ENCODE measurements around the gene ACAD8. TPM values are rescaled to one million over a fixed set of nuclear protein-coding genes. Genes with fewer than 3 reads are reported as not detected.

Gene ACAD8
- 22.3 TPM for polyA plus RNA-seq (2012; ENCODE audit: missing spikeins)

GRCh38 chr11:134253188-134253993, at the start of gene ACAD8, which contains the start of gene THYN1:
Gene ACAD8 (plus strand): TSS chr11:134253568. CDS start chr11:134253601, 33 bp downstream.
Gene THYN1 (minus strand): TSS chr11:134253352. CDS start chr11:134252882, 470 bp downstream.
- TF ChIP-seq POLR2A (IDR thresholded peaks at IDR 0.05; ENCODE audit: low read depth, low read length) (peak; percentile 79; the same call in 1 of the 2 replicates), POLR2AphosphoS5 (IDR thresholded peaks at IDR 0.05; ENCODE audit: low read depth, low read length) (peak; percentile 70; the same call in 1 of the 2 replicates), TAF1 (IDR thresholded peaks at IDR 0.05; ENCODE audit: borderline replicate concordance, low read depth, low read length) (peak; percentile 43)
- peak; percentile 98 for FAIRE-seq

GRCh38 chr11:134205729-134206128, 47.6 kb upstream of the ACAD8 start:
- no peak for TF ChIP-seq POLR2AphosphoS5 (IDR thresholded peaks at IDR 0.05; ENCODE audit: low read depth, low read length)
- TF ChIP-seq POLR2A (IDR thresholded peaks at IDR 0.05; ENCODE audit: low read depth, low read length), result no peak
- TF ChIP-seq TAF1 (IDR thresholded peaks at IDR 0.05; ENCODE audit: borderline replicate concordance, low read depth, low read length), result no peak
- DNase-seq (ENCODE audit: insufficient read length) (no peak), FAIRE-seq (no peak)

More at GRCh38 chr11:134253188-134253993, at the start of gene ACAD8, which contains the start of gene THYN1:
- peak; percentile 96 for DNase-seq (ENCODE audit: insufficient read length)

- no peak for TF ChIP-seq TAF1 (IDR thresholded peaks at IDR 0.05; ENCODE audit: borderline replicate concordance, low read depth, low read length)
- TF ChIP-seq POLR2A (IDR thresholded peaks at IDR 0.05; ENCODE audit: low read depth, low read length), result no peak
- no peak for TF ChIP-seq POLR2AphosphoS5 (IDR thresholded peaks at IDR 0.05; ENCODE audit: low read depth, low read length)
- FAIRE-seq (no peak), DNase-seq (ENCODE audit: insufficient read length) (no peak)
Observed at GRCh38 chr11:134206185-134206584, 47.2 kb upstream of the ACAD8 start.

GRCh38 chr11:134207538-134208239, 45.7 kb upstream of the ACAD8 start:
- DNase-seq (ENCODE audit: insufficient read length) (no peak), FAIRE-seq (peak; percentile 44)
- TF ChIP-seq POLR2A (IDR thresholded peaks at IDR 0.05; ENCODE audit: low read depth, low read length), result no peak
- TF ChIP-seq POLR2AphosphoS5 (IDR thresholded peaks at IDR 0.05; ENCODE audit: low read depth, low read length), result no peak
- no peak for TF ChIP-seq TAF1 (IDR thresholded peaks at IDR 0.05; ENCODE audit: borderline replicate concordance, low read depth, low read length)

GRCh38 chr11:134215836-134216235, 37.5 kb upstream of the ACAD8 start:
- FAIRE-seq, result no peak
- no peak for DNase-seq (ENCODE audit: insufficient read length)
- no peak for TF ChIP-seq POLR2A (IDR thresholded peaks at IDR 0.05; ENCODE audit: low read depth, low read length)

- FAIRE-seq (peak; percentile 21), DNase-seq (ENCODE audit: insufficient read length) (no peak)
- TF ChIP-seq POLR2A (IDR thresholded peaks at IDR 0.05; ENCODE audit: low read depth, low read length) (no peak), TAF1 (IDR thresholded peaks at IDR 0.05; ENCODE audit: borderline replicate concordance, low read depth, low read length) (no peak), POLR2AphosphoS5 (IDR thresholded peaks at IDR 0.05; ENCODE audit: low read depth, low read length) (no peak)
Observed at GRCh38 chr11:134216816-134217215, 36.6 kb upstream of the ACAD8 start.

- DNase-seq (ENCODE audit: insufficient read length), result no peak
- TF ChIP-seq POLR2A (IDR thresholded peaks at IDR 0.05; ENCODE audit: low read depth, low read length) (no peak), TAF1 (IDR thresholded peaks at IDR 0.05; ENCODE audit: borderline replicate concordance, low read depth, low read length) (no peak), POLR2AphosphoS5 (IDR thresholded peaks at IDR 0.05; ENCODE audit: low read depth, low read length) (no peak)
- FAIRE-seq, result no peak
Observed at GRCh38 chr11:134223121-134223520, 30.2 kb upstream of the ACAD8 start.

- FAIRE-seq (peak; percentile 95), DNase-seq (ENCODE audit: insufficient read length) (peak; percentile 92)
- TF ChIP-seq POLR2A (IDR thresholded peaks at IDR 0.05; ENCODE audit: low read depth, low read length) (peak; percentile 88), TAF1 (IDR thresholded peaks at IDR 0.05; ENCODE audit: borderline replicate concordance, low read depth, low read length) (0 out of 2 replicates have a peak, but pooled peaks have one; percentile 43), POLR2AphosphoS5 (IDR thresholded peaks at IDR 0.05; ENCODE audit: low read depth, low read length) (peak; percentile 79)
Observed at GRCh38 chr11:134223836-134224709, 29.3 kb upstream of the ACAD8 start, which contains the start of the genes NCAPD3 and VPS26B. Gene NCAPD3 (minus strand): TSS chr11:134223967. CDS start chr11:134223926, 41 bp downstream. Gene VPS26B (plus strand): TSS chr11:134224671. CDS start chr11:134225123, 452 bp downstream.

GRCh38 chr11:134224710-134225664, 28.4 kb upstream of the ACAD8 start:
- DNase-seq (ENCODE audit: insufficient read length) (no peak), FAIRE-seq (peak; percentile 54)
- TF ChIP-seq POLR2A (IDR thresholded peaks at IDR 0.05; ENCODE audit: low read depth, low read length) (peak; percentile 55; the same call in 1 of the 2 replicates), POLR2AphosphoS5 (IDR thresholded peaks at IDR 0.05; ENCODE audit: low read depth, low read length) (peak; percentile 19; the same call in 1 of the 2 replicates), TAF1 (IDR thresholded peaks at IDR 0.05; ENCODE audit: borderline replicate concordance, low read depth, low read length) (no peak)
